Mesothelial cell of epicardium (in vitro differentiated cells): ENCODE data around the gene SRCIN1. TPM values are rescaled to one million over a fixed set of nuclear protein-coding genes. Genes with fewer than 3 reads are reported as not detected.

Experiments used
- DNase-seq, 2 experiments: peaks; one replicate each; pipeline ENCODE4 v3.0.0; 2021; ENCODE audit warnings: low spot score in 2 of 2; ENCODE audit not compliant: unreplicated experiment in 2 of 2
- H3K27ac Mint-ChIP-seq: 2 replicates; pipeline ENCODE4 v1.8.0; 2021; ENCODE audit warnings: mixed read lengths
- H3K27me3 Mint-ChIP-seq: 2 replicates; pipeline ENCODE4 v1.8.0; 2021; ENCODE audit warnings: low read depth, mixed read lengths
- H3K36me3 Mint-ChIP-seq: 2 replicates; pipeline ENCODE4 v1.8.0; 2021; ENCODE audit warnings: mixed read lengths
- H3K4me1 Mint-ChIP-seq: 2 replicates; pipeline ENCODE4 v1.8.0; 2021; ENCODE audit warnings: mixed read lengths
- H3K4me3 Mint-ChIP-seq: 2 replicates; pipeline ENCODE4 v1.8.0; 2021; ENCODE audit warnings: mild to moderate bottlenecking, moderate library complexity, mixed read lengths
- H3K9me3 Mint-ChIP-seq: 2 replicates; pipeline ENCODE4 v1.8.0; 2021; ENCODE audit warnings: mixed read lengths
- total RNA-seq: library from RNA; stranded (reverse); gene quantifications from 3 replicates; pipeline ENCODE4 v1.2.1, GENCODE V29; 2021
- TF ChIP-seq, protein P1 (sequence below): fragments of 200-600 bp; sonication (generic); IDR thresholded peaks from one replicate; pipeline ENCODE4 v1.5.0; 2021; ENCODE audit warnings: antibody characterized with exemption; ENCODE audit not compliant: unreplicated experiment

The SRCIN1 gene
- total RNA-seq, 1 donor from 2014 or later, result 19.4 TPM

- H3K27me3 Mint-ChIP-seq, result peaks cover 2% of the 10 kb centered on the region
- no peak for DNase-seq
- H3K4me1 Mint-ChIP-seq, result no peaks in the 10 kb centered on the region
- no peak overlapping the region for H3K4me3 Mint-ChIP-seq
- no peak overlapping the region for H3K27ac Mint-ChIP-seq
- H3K36me3 Mint-ChIP-seq, result peaks cover 4% of the 10 kb centered on the region
- no peaks in the 10 kb centered on the region for H3K9me3 Mint-ChIP-seq
- TF ChIP-seq, protein P1, sequence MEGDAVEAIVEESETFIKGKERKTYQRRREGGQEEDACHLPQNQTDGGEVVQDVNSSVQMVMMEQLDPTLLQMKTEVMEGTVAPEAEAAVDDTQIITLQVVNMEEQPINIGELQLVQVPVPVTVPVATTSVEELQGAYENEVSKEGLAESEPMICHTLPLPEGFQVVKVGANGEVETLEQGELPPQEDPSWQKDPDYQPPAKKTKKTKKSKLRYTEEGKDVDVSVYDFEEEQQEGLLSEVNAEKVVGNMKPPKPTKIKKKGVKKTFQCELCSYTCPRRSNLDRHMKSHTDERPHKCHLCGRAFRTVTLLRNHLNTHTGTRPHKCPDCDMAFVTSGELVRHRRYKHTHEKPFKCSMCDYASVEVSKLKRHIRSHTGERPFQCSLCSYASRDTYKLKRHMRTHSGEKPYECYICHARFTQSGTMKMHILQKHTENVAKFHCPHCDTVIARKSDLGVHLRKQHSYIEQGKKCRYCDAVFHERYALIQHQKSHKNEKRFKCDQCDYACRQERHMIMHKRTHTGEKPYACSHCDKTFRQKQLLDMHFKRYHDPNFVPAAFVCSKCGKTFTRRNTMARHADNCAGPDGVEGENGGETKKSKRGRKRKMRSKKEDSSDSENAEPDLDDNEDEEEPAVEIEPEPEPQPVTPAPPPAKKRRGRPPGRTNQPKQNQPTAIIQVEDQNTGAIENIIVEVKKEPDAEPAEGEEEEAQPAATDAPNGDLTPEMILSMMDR, result no peak
Measured at GRCh38 chr17:38544175-38544838, 61.4 kb downstream of the SRCIN1 start.

GRCh38 chr17:38543403-38544174 lies 62.2 kb downstream of the SRCIN1 start:
- no peaks in the 10 kb centered on the region for H3K4me1 Mint-ChIP-seq
- no peaks in the 10 kb centered on the region for H3K9me3 Mint-ChIP-seq
- H3K27me3 Mint-ChIP-seq, result peaks cover 2% of the 10 kb centered on the region
- no peak overlapping the region for H3K4me3 Mint-ChIP-seq
- TF ChIP-seq, protein P1, result no peak
- no peak overlapping the region for H3K27ac Mint-ChIP-seq
- DNase-seq, result no peak
- peaks cover 4% of the 10 kb centered on the region for H3K36me3 Mint-ChIP-seq

DNA sequence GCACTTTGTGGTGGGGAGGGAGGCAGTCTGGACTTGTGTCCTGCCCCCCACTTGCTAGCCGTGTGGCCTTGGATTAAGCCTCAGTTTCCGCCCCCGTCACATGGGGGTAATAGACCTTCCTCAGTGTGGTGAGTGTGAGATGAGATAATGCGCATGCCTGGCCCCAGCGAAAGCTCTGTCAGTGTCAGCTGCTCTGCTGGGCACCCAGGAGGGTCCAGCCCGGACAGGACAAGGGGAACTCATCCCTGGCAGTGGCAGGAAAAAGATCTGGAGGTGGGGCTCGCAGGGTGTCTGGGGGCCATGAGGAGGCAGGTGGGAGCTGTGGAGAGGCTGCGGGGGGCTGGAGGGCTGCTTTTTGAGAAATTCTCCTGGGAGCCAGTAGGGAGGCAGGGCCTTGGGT lies 63.5 kb downstream of the SRCIN1 start:
- H3K4me3 Mint-ChIP-seq, result no peak overlapping the region
- no peaks in the 10 kb centered on the region for H3K9me3 Mint-ChIP-seq
- H3K27me3 Mint-ChIP-seq, result peaks cover 2% of the 10 kb centered on the region
- no peaks in the 10 kb centered on the region for H3K4me1 Mint-ChIP-seq
- TF ChIP-seq, protein P1, result no peak
- H3K27ac Mint-ChIP-seq, result no peak overlapping the region
- H3K36me3 Mint-ChIP-seq, result peaks cover 4% of the 10 kb centered on the region
- DNase-seq, result no peak

DNA sequence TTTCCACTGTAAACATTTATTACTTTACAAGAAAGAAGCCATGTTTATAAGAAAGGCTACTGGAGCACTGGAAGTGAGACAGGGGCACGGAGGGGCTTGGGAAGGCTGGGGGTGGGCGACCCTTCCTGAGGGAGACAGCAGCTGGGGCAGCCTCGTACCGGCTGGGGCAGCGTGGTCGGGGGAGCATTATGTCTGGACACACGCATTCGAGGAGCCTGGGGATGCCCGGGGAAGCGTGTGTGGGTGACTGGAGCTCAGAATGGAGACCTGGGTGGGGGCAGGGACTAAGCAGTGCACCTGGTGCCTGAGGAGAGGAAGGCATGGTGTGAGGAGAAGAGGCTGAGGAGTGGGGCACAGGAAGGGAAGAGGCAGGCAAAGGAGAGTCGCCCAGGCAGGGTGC lies 64.5 kb downstream of the SRCIN1 start:
- Mint-ChIP-seq H3K9me3 (no peaks in the 10 kb centered on the region), H3K4me1 (no peaks in the 10 kb centered on the region)
- TF ChIP-seq, protein P1, result no peak

GRCh38 chr17:38540514-38541045 lies 65.2 kb downstream of the SRCIN1 start:
- no peak overlapping the region for H3K27ac Mint-ChIP-seq
- no peaks in the 10 kb centered on the region for H3K9me3 Mint-ChIP-seq
- no peak overlapping the region for H3K4me3 Mint-ChIP-seq
- TF ChIP-seq, protein P1, result no peak
- no peaks in the 10 kb centered on the region for H3K4me1 Mint-ChIP-seq
- DNase-seq, result no peak
- peaks cover 7% of the 10 kb centered on the region for H3K27me3 Mint-ChIP-seq
- H3K36me3 Mint-ChIP-seq, result peaks cover 3% of the 10 kb centered on the region

More for the DNA sequence above, 64.5 kb downstream of the SRCIN1 start:
- Mint-ChIP-seq H3K4me3 (no peak overlapping the region), H3K36me3 (peaks cover 3% of the 10 kb centered on the region), H3K27ac (no peak overlapping the region), H3K27me3 (peaks cover under 1% of the 10 kb centered on the region)
- no peak for DNase-seq
